C4-2B (cell line): ENCODE results near the gene ASB9.

Source experiments
- ZFX ChIP-seq: fragments of 450-650 bp; IDR thresholded peaks from 2 replicates; pipeline ENCODE4 v1.6.1; 2017
- TF ChIP-seq, protein P1 (sequence below): fragments of 450-650 bp; conservative IDR thresholded peaks from 2 replicates; pipeline ENCODE4 v1.5.1; 2017; ENCODE audit warnings: mild to moderate bottlenecking

DNA sequence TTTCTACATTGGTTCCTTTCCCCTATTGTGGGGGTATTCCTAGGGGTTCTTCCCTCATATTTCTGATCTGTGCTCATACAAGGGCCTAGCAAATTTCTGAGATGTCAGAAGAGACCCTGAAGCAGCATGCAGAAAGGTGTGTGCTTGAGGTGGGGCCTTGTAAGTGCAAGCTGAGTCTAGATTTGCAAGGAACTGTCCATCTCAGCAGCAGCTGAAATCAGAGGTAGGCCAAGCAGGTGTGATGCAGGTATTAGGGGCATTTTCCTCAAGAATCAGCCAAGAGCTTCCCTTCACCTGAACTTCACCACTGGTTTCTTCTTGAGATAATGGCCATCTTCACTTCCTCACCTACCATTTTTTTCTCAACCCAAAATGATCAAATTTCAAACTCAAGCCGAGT is 45.1 kb downstream of the ASB9 start:
- TF ChIP-seq, protein P1, sequence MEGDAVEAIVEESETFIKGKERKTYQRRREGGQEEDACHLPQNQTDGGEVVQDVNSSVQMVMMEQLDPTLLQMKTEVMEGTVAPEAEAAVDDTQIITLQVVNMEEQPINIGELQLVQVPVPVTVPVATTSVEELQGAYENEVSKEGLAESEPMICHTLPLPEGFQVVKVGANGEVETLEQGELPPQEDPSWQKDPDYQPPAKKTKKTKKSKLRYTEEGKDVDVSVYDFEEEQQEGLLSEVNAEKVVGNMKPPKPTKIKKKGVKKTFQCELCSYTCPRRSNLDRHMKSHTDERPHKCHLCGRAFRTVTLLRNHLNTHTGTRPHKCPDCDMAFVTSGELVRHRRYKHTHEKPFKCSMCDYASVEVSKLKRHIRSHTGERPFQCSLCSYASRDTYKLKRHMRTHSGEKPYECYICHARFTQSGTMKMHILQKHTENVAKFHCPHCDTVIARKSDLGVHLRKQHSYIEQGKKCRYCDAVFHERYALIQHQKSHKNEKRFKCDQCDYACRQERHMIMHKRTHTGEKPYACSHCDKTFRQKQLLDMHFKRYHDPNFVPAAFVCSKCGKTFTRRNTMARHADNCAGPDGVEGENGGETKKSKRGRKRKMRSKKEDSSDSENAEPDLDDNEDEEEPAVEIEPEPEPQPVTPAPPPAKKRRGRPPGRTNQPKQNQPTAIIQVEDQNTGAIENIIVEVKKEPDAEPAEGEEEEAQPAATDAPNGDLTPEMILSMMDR, result no peak
- no peak for TF ChIP-seq ZFX
